ENCODE data around the gene ZNF385C.

Gene ZNF385C

DNA sequence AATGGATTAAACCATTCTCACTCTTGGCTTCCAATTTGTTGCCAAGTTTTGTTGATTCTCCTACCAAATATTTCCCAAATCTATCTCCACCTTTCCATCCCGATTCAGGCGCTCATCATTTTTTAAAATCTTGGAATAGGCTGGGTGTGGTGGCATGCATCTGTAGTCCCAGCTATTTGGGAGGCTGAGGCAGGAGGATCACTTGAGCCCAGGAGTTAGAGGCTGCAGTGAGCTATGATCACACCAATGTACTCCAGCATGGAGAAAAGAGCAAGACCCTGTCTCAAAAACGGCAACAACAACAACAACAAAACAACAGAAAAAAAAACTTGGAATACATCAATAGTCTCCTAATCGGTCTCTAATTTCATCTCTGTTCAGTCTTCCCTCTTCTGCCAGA, 79.3 kb downstream of the ZNF385C start:
- TF ChIP-seq EZH2phosphoT487 (IDR thresholded peaks at IDR 0.05; ENCODE audit: low read length) = no peak
- TF ChIP-seq CTCF (IDR thresholded peaks at IDR 0.05; ENCODE audit: low read length) = no peak
- TF ChIP-seq EZH2 (optimal IDR thresholded peaks at IDR 0.05; ENCODE audit: low read depth, low read length) = no peak
- Histone ChIP-seq H4K20me1 (ENCODE audit: insufficient read depth, low read length) (no peaks in the 10 kb centered on the region), H3K4me2 (ENCODE audit: low read depth, low read length) (no peak overlapping the region), H2AFZ (ENCODE audit: low read length) (no peak overlapping the region), H3K79me2 (ENCODE audit: low read length) (peaks cover 63% of the 10 kb centered on the region), H3F3A (ENCODE audit: insufficient read depth, low read length) (0 out of 2 replicates have a peak, but pooled peaks cover 2% of the 10 kb centered on the region), H3K36me3 (replicated peaks; ENCODE audit: insufficient read depth, low read length) (no peaks in the 10 kb centered on the region), H3K9ac (ENCODE audit: low read length) (no peak overlapping the region), H3K27ac (ENCODE audit: low read length) (no peak overlapping the region), H3K4me1 (ENCODE audit: low read length) (peaks cover 29% of the 10 kb centered on the region), H3K27me3 (replicated peaks; ENCODE audit: insufficient read depth, low read length) (no peaks in the 10 kb centered on the region), H3K9me2 (replicated peaks; ENCODE audit: insufficient read depth, low read length) (no peaks in the 10 kb centered on the region), H3K9me3 (replicated peaks; ENCODE audit: insufficient read depth, low read length) (no peaks in the 10 kb centered on the region), H3K4me3 (ENCODE audit: low read length) (no peak overlapping the region)
- DNase-seq = no peak

DNA sequence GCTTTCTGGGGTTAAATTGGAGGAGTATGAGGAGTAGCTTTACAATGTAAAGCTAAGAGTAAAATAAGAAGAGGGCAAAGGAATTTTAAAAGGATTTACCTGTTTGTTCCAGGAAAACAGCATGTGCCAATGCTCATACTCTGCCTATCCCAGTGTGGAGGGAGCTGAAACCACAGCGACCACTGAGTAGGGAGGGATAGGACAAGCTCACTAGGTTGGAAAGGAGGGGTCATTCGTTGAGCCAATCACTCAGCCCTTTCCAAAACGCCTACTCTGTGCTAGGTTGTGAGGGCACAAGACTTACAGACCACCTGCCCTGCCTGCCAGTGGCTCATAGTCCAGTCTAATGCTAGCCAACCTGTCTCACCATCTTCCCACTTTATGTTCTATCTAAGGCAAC, 79.9 kb downstream of the ZNF385C start:
- TF ChIP-seq EZH2 (optimal IDR thresholded peaks at IDR 0.05; ENCODE audit: low read depth, low read length) = no peak
- no peak for TF ChIP-seq EZH2phosphoT487 (IDR thresholded peaks at IDR 0.05; ENCODE audit: low read length)
- TF ChIP-seq CTCF (IDR thresholded peaks at IDR 0.05; ENCODE audit: low read length) = no peak
- peak overlapping the region; percentile 90 for H3K4me2 ChIP-seq (ENCODE audit: low read depth, low read length)
- H4K20me1 ChIP-seq (ENCODE audit: insufficient read depth, low read length) = no peaks in the 10 kb centered on the region
- no peak overlapping the region for H3K9ac ChIP-seq (ENCODE audit: low read length)
- H3K9me2 ChIP-seq (replicated peaks; ENCODE audit: insufficient read depth, low read length) = no peaks in the 10 kb centered on the region
- no peak overlapping the region for H3K27ac ChIP-seq (ENCODE audit: low read length)
- no peaks in the 10 kb centered on the region for H3K36me3 ChIP-seq (replicated peaks; ENCODE audit: insufficient read depth, low read length)
- H3K4me1 ChIP-seq (ENCODE audit: low read length) = peaks cover 25% of the 10 kb centered on the region
- H3K79me2 ChIP-seq (ENCODE audit: low read length) = peaks cover 69% of the 10 kb centered on the region
- H3K27me3 ChIP-seq (replicated peaks; ENCODE audit: insufficient read depth, low read length) = no peaks in the 10 kb centered on the region
- peak overlapping the region; percentile 91; the same call in 1 of the 2 replicates for H3K4me3 ChIP-seq (ENCODE audit: low read length)
- no peak for DNase-seq
- no peaks in the 10 kb centered on the region for H3F3A ChIP-seq (ENCODE audit: insufficient read depth, low read length)
- no peaks in the 10 kb centered on the region for H3K9me3 ChIP-seq (replicated peaks; ENCODE audit: insufficient read depth, low read length)
- peak overlapping the region; percentile 77 for H2AFZ ChIP-seq (ENCODE audit: low read length)

DNA sequence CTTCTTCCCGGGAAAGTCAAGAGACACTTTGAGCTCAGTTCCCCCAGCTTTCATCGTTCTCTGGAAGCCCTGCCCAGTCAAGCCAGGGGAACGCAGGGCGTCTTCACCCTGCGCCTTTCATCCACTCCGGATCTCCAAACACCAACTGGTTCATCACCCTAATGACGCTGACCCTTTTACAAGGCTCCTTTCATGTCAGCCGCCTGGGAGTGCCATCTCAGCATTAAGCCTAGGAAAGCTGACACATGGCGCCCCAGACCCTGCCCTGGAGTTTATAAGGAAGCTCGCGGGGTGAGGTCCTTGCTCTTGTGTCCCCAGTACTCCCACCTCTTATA, 80.4 kb downstream of the ZNF385C start:
- H3K4me1 ChIP-seq (ENCODE audit: low read length) = peaks cover 25% of the 10 kb centered on the region
- peak overlapping the region; percentile 90 for H3K4me2 ChIP-seq (ENCODE audit: low read depth, low read length)
- no peaks in the 10 kb centered on the region for H3K27me3 ChIP-seq (replicated peaks; ENCODE audit: insufficient read depth, low read length)
- no peaks in the 10 kb centered on the region for H3K36me3 ChIP-seq (replicated peaks; ENCODE audit: insufficient read depth, low read length)
- DNase-seq = no peak
- H4K20me1 ChIP-seq (ENCODE audit: insufficient read depth, low read length) = no peaks in the 10 kb centered on the region
- no peaks in the 10 kb centered on the region for H3K9me2 ChIP-seq (replicated peaks; ENCODE audit: insufficient read depth, low read length)
- peaks cover 74% of the 10 kb centered on the region for H3K79me2 ChIP-seq (ENCODE audit: low read length)
- H3K9me3 ChIP-seq (replicated peaks; ENCODE audit: insufficient read depth, low read length) = no peaks in the 10 kb centered on the region
- peak overlapping the region; percentile 91 for H3K4me3 ChIP-seq (ENCODE audit: low read length)
- H3K27ac ChIP-seq (ENCODE audit: low read length) = peak overlapping the region; percentile 51; the same call in 1 of the 2 replicates
- peak overlapping the region; percentile 77 for H2AFZ ChIP-seq (ENCODE audit: low read length)
- peak overlapping the region; percentile 94 for H3K9ac ChIP-seq (ENCODE audit: low read length)
- no peaks in the 10 kb centered on the region for H3F3A ChIP-seq (ENCODE audit: insufficient read depth, low read length)
- TF ChIP-seq EZH2phosphoT487 (IDR thresholded peaks at IDR 0.05; ENCODE audit: low read length) = no peak
- TF ChIP-seq EZH2 (optimal IDR thresholded peaks at IDR 0.05; ENCODE audit: low read depth, low read length) = no peak
- no peak for TF ChIP-seq CTCF (IDR thresholded peaks at IDR 0.05; ENCODE audit: low read length)

Data from MM.1S (cell line).